GM21367 (cell line): ENCODE measurements around the gene GIMAP6.
"Not testable (repeated sequence)": the region's sequence is repeated elsewhere in the genome, so short reads cannot be mapped to it uniquely, and the experiment has no call there.

ENCODE experiments used
- ATAC-seq: cut with Tn5 transposase; IDR thresholded peaks from one replicate; pipeline ENCODE4 v1.9.1; 2021; ENCODE audit not compliant: unreplicated experiment

Gene GIMAP6

DNA sequence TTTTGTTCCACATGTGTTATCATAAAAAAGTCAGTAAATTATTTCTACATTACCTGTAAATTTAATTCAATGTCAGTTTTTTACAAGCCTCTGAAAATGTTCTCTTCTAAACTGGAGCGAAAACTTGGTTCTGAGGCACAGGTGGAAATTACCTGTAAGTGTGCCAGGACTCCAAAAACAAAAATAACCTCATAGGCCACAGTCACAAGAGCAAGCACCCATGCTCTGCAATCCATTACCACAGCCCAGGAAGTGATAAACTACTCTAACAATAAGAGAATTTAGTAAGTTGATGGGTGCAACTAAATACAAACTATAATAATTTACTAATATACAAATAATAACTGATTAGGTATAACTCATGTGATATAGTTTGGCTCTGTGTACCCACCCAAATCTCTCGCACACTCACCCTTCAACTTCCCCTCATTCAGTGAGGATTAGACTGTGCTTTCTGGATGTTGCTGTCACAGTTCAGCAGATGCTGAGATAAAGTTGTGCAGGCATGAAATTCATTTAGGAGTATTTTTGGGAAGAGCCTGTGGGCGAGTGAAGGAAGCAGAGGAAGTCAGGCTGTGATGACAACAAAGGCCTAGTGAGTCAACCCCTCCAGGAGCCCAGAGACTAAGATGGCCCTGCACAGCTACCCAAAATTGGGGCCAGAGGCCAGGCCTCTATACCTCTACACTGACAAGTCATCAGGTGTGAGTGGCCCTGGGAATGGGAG, 16.3 kb upstream of the GIMAP6 start:
- no peak for ATAC-seq

DNA sequence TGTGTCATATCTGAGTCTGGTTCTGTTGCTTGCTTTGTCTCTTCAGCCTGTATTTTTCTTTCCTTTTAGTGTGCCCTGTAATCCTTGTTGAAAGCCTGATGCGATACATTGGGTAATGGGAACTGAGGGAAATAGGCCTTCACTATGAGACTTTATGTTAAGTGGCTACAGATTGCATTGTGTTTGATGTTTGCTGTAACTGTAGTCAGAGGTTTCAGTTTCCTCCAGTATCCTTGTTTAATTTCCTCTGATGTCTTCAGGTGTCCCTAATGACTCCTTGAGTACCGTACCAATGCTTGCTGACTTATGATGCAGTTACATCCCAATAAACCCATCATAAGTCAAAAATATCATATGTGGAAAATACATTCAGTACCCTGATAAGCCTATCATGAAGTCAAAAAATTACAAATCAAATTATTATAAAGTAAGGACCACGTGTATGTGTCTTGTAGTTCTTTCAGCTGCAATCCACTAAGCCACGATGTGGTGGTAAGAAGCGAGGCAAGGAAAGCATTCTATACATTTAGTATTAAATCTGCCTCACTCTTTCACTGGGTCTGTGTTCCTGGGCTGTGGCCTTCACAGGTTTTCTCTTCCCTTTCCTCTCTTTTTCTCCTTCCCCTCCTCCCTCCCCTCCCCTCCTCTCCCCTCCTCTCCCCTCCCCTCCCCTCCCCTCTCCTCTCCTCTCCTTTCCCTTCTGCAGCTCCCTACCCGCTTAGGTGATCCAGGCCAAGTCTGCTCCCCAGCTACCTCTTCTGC, 13.3 kb upstream of the GIMAP6 start:
- no peak for ATAC-seq

DNA sequence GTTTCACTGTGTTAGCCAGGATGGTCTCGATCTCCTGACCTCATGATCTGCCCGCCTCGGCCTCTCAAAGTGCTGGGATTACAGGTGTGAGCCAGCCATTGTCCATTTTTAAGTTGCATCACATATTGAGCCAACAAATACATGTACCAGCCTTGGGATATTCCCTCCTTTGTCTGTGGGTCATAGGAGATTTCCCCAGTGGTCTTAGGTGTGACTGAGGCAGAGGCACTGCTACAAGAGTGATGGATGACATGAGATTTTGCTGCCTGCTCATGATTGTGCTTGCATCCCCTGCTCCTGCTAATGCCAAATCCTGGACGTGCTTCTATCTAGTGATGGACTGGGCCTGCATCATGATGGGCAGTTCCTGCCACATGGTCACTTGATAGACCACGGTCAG, 10.7 kb upstream of the GIMAP6 start:
- ATAC-seq = no peak

DNA sequence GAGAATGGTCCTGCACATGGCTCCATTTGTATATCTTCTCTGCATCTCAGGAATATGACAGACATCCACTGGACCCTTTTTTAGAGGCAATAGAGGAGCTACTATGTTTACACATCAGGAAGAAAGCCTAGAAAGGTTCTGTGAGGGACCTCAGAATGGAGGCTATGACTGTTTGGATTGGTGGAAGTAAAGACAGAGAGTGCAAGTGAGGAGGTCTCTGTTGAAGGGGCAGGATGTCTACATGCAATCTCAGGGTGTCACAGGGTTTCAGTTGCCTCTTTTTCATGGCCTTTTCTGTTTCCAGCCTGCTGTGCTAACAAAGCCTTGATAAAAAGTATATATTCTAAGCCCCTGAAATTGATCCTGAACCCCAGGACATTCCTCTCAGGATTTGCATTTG, 9.7 kb upstream of the GIMAP6 start:
- no peak for ATAC-seq

DNA sequence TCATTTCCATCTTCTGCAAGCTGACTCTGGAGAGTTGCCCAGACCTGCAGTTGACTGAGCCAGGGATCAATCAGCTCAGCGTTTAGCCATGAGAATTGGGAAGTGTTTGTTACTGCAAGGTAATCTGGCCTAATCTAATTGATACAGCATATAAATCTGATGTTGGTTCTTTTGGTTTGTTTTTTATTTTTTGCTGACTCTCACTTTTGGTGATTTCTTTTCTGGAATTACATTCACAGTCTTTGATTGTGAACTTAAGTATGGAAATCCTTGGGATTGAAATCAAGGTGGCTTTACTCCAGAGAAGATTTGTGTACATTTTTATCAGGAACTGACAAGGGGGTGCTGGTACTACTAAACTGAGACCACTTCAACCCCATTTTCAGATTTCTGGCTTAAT, 1.7 kb upstream of the GIMAP6 start:
- no peak for ATAC-seq

DNA sequence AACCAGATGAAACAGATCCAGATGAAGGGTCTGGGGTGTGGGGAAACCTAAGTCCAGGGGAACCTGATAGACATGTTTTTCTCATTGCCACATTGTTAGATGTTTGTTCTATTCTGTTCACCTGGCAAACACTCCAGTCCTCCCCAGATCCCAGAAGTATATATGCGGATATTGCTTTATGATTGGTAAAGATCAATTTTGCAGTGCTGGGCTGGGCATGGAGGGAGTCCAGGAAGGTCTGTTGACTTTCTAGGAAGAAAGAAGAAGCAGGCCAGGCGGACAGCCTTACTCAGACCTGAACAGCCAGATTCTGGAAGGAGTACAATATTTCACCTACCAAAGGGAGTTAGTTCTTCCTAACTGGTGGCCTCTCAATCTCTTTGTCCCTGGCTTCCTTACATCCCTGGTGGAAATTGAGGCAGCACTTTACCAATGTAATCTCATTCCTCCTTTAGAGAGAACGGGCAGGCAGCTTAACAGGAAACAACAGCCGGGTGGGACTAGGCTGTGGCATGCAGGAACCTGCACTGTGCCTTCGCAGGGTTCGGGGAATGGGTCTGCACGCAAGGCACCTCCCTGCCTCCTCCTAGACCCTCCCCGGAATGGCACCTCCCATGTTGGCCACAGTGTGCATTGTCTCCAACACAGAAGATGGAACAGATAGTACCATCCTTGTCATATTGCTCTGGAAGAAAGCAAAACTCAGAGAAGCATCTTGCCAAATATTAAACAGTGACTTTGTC, 930 bp downstream of the GIMAP6 start:
- ATAC-seq = no peak

DNA sequence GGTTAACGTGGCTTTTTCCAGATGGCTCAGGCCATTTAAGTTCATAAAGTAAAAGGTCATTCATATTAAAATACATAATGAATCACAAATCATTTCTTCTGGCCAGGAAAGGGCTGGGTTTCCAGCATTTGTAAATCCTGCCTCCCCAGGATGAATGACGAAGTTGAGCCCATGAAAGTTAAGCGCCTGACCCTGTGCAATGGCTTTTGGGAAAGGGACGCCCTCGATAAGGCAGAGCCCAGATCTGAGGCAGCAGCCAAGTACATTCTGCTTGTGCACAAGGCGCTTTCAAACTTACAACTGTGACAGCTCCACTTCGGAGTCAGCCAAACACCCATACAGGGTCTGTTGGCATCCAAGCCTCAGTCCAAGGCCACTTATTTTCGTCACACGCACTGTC, 2.8 kb downstream of the GIMAP6 start:
- no peak for ATAC-seq

DNA sequence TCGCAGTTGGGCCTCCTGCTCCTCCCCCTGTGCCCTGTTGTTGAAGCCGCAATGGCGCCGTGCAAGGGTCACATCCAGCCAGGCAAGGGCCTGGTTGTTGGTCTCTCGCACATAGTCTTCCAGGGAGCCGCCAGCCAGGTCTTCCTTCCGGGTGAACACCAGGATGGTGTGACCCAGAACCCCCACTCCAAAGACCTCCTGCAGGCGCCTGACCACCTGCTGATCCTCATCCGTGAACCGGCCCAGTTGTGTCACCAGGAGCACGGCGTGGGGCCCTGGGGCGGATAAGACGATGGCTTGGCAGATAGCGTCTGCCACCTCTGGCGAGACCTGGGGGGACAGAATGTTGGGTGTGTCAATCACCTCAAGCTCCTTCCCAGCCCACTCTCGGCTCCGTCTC, 4.2 kb downstream of the GIMAP6 start:
- ATAC-seq = no peak

DNA sequence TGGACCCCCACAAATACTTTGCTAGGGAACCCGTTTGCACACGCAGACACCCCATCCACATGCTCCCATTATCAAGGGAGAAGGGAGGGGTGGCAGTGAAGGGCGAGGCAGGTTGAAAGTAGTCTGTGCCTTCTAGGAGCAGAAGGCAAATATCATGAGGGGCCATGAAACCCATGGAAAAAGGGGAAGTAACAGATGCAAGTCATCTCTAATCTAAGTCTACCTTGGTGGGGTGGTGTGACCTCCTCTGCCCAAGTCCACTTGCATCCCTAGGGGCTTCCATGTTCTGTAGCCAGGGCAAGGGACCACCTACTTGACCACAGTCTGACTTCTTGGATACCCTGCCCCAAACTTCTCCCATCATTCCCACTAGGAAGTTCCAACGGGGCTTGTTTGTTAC, 5.5 kb downstream of the GIMAP6 start:
- ATAC-seq = no peak

DNA sequence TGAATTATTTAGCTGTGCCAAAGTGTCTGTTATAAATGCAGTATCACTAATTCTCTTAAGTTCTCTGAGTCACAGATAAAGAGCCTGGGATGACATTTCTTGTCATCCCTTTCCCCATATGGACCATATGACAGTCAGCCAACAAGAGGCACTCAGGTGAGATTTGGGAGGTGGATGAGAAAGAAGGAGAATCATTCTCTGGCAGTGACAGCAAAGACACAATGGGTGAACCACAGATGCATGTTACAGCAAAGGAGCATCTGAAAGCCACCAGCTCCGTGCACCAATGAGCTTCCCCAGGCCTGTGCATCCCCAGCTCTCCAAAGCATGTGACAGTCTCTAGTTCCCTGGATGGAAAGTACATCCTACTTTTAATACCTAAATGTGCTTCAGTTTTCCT, 10.8 kb downstream of the GIMAP6 start:
- no peak for ATAC-seq

DNA sequence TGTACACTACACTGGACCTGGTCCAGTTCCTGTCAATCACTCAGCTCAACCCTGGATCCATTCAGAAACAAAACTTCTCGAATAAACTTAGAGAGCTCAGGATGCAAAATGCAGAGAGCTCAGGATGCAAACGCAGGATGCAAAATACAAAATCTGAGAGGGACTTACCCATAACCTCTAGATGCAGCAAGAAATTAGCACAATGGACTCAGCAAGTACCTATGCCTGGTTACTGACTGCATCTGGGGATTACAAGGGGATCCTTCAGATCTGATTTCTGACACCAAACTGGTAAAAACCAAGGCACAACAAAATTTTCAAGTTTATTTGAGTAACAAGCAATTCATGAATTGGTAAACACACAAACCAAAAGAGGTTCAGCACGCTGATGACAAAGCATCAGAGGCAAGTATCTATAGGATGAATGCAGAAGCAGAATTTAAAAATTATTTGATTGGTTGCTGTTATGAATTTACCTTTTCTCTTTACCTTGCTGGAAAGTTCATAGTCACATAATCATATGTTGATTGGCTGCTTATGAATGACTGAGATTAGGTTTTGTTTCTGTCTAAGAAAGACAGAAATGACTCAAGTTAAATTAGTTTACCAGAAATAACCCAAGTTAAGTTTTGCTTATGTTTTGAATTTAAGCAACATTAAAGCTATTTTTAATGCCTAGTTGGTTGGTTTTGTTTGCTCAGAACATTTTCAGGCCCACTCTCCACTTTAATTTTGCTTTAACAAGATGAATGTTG, 11.4 kb downstream of the GIMAP6 start:
- no peak for ATAC-seq

DNA sequence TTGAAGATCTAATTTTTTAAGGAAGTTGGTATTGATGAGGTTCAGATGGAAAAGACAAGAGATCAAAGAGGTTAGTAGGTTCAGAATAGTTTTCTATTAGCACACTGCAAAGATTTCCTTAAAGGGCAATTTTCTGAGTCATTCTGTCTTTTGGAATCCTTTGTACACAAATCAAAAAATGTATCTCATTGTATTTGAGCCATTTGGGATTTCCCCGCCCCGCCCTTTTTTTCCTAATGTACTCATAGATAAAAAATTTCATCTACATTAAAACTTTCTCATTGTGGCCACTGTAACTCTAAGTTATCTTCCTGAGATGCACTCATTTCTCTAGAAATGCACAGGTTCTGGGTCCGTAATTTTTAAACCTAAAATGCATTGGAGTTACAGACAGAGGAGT, 12.1 kb downstream of the GIMAP6 start:
- ATAC-seq = no peak

DNA sequence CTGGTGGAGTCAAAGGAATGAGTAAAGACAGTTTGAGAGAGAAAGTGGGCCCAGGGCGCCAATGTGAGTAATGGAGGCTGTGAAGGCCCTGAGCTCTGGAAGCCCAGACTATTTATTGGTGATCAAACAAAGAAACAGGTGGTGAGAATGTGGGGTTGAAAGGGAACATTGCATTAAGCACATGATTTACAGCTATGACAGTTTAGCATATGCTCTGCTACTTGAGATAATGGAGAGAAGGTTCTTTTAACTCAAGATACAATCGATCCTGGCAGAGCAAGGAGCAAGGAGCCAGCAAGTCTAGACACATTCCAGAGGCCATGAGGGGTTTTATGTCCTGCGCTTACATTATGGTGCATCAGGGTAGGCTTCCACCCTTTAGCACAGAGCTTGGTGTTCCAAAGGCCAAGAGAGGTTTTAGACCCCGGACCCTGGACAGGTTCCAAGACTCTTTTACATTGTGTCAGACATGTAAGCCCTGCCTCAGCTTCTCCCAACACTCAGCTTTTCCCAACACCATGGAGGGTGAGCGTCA, 16.9 kb downstream of the GIMAP6 start:
- ATAC-seq = not testable (repeated sequence)

DNA sequence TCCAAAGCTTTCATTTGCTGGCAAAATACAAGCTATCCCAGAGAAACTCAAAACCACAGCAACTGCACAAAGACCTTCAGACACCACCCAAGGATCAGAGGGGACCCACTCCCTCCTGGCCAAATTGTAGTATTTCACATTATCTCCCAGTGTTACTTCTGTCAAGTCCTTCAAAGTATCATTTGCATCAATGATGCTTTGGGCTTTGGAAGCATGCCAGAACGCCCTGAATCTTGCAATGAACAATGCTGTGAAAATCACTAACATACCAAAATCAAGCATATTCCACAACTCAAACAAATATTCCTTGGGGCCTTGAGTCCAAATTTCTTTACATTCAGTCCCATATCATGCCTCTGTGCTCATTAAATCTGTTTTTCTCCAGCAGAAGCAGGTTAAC, 17.8 kb downstream of the GIMAP6 start:
- ATAC-seq = not testable (repeated sequence)

DNA sequence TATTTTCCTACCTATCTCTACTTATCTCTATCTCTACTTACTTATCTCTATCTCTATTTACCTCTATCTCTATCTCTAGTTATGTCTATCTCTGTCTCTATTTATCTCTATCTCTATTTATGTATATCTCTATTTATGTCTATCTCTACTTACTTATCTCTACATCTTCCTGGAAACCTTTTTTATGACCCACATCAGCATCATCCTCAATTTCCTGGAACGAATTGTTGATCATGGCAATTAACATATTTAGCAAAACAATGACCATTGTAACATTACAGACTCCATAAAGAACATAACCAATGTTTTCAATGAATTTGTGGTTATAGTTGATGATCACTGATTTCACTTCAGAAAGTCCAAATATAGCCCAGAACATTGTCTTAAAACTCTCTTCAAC, 18.3 kb downstream of the GIMAP6 start:
- ATAC-seq = no peak

DNA sequence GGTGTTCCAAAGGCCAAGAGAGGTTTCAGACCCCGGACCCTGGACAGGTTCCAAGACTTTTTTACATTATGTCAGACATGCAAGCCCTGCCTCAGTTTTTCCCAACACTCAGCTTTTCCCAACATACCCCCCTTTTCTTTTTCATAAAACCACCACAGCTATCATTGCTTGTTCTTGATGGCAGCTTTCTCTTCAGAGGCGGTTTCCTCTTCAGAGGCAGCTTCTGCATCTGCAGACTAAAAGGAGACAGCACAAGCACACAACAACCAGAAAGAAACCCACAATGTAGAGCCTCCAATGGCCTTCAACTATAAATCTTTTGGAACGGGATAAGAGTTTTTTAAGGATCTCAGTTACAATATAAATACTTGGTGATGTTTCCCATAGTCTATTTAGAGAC, 19.3 kb downstream of the GIMAP6 start:
- no peak for ATAC-seq

DNA sequence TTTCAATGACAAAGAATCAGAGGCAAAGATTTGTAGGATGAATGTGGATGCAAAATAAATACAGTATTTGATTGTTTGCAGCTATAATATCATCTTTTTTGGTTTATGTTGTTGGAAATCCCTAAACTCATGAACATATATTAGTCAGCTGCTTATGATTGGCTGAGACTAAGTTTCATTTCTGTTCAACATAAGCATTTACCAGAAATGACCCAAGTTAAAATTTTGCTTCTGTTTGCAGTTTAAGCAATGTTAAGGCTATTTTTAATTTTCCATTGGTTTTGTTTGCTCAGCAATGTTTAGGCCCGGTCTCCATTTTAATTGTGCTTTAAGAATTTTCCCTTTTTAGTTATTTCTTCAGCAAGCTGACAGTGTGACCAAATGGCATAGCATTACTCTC, 22.0 kb downstream of the GIMAP6 start:
- no peak for ATAC-seq

DNA sequence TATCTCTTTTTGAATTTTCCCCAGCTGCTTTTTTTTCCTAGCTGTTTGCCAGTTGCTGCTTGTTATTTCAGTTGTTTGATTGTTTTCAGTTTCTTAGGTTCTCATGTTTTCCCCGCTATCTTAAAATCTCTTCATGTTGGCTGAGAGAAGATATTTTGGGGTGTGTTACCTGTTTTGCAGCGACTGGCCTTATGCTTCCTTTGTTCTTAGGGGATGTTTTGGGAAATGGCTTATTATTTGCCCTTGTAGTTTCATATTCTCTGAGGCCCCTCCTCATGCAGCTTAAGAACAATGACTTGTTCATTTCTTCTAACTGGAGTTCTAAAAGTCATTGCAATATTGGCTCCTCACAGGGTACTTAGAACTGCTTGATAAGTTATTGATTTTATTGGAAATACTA, 28.6 kb downstream of the GIMAP6 start:
- ATAC-seq = not testable (repeated sequence)

DNA sequence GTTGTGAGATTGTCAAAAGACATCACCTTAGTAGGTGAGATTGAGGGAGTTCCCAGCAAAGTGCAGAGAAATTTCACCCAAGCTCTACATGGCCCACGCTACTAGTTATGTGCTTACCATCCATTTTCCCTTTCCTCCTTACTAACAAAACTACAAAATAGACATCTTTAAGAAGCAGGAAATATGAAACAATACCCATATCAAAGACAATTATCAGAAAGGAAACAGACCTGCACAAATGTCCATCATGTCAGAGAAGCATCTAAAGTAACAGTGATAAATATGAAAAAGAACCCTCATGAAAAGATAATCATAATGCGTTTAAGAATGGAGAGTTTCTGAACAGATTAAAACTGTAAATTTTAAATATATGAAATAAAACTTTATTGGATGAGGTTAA, 36.8 kb downstream of the GIMAP6 start:
- no peak for ATAC-seq

DNA sequence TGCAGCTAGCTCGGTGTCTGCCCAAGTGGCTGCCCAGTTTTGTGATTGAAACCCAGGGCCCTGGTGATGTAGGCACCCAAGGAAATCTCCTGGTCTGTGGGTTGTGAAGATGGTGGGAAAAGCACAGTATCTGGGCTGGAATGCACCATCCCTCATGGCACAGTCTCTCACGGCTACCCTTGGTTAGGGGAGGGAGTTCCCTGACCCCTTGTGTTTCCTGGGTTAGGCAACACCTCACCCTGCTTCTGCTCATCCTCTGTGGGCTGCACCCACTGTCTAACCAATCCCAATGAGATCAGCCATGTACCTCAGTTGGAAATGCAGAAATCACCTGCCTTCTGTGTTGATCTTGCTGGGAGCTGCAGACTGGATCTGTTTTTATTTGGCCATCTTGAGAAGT, 37.4 kb downstream of the GIMAP6 start:
- ATAC-seq = no peak

DNA sequence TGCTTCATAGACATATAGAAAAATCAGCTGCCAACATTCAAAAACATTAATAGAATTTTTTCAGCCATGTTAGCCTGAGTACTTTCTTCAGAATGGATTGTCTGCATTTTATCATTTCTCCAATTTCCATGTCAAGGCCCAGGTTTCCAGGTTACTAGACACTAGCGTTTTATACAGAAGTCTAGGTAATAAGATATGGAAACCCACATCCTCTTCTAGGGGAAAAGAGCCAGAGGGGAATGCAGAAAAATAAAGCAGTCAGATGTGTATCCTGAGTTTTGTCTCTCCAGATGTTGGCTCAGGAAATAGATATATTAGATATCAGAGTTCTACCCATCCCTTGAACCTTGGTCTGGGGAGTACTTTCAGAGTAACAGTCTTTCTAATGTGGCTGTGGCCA, 44.6 kb downstream of the GIMAP6 start:
- no peak for ATAC-seq
